Raji (cell line): ENCODE data around the gene OR51D1.

Experiments used
- POLR2A ChIP-seq: IDR thresholded peaks from 2 replicates; pipeline ENCODE4 v1.6.1; 2011; ENCODE audit warnings: low read depth, low read length, control low read depth; ENCODE audit not compliant: insufficient read depth

Gene OR51D1

GRCh38 chr11:4672470-4672869, 35.2 kb downstream of the OR51D1 start:
- no peak for TF ChIP-seq POLR2A

- TF ChIP-seq POLR2A = no peak
Measured at GRCh38 chr11:4673781-4674180, 36.5 kb downstream of the OR51D1 start.

GRCh38 chr11:4677948-4678347, 40.7 kb downstream of the OR51D1 start:
- no peak for TF ChIP-seq POLR2A

DNA sequence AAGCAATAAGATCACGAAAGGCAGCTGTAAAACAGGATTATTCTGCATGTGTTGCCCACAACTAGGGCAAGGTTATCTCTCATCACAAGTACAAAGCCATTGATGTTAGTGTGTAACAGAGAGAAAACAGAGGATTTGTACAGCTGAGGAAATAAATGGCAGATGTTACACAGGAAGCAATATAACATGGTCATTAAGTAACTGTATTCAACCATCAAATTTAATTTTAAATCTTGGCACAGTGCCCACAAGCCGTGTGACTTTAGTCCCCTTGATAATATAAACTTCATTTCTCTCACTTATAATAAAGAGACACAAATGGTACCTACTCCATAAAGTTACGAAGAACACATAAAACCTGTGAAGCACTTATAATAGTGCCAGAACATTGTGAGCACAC, 43.1 kb downstream of the OR51D1 start:
- TF ChIP-seq POLR2A = no peak

DNA sequence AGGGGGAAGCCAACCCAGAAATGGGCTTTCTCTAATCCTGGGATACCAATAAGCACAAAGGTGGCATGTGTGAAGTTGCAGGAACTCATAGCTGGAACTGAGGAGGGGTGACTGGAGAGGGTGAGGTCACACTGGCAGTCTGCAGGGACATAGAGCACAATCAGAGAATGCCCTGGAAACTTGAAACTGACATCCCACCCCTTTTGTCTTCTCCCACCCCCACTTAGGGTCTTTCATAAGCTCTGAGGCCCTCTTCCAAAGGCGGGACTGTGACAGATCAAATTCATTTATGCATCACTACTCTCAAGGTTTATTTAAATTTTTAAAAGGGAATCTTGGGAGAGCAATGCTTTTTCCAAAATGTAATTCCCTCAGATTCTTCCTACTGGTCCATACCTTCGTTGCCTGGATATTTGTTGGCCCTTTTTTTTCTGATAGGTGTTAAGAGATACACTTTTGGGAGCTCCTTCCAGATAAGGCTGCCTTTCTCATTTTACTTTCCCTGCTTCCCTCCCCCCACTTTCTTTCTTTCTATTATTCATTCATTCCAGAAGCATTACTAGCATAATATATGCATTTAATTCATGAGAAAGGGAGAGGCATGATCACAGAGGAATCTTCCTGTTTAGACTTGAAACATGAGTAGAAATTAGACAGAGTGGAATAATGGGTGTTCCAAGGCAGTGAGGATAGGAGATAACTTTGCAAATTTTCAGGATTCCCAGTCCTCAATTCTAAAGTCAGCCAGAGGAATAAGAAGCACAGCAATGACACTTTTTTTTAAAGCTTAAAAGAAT, 45.5 kb downstream of the OR51D1 start:
- TF ChIP-seq POLR2A = no peak

DNA sequence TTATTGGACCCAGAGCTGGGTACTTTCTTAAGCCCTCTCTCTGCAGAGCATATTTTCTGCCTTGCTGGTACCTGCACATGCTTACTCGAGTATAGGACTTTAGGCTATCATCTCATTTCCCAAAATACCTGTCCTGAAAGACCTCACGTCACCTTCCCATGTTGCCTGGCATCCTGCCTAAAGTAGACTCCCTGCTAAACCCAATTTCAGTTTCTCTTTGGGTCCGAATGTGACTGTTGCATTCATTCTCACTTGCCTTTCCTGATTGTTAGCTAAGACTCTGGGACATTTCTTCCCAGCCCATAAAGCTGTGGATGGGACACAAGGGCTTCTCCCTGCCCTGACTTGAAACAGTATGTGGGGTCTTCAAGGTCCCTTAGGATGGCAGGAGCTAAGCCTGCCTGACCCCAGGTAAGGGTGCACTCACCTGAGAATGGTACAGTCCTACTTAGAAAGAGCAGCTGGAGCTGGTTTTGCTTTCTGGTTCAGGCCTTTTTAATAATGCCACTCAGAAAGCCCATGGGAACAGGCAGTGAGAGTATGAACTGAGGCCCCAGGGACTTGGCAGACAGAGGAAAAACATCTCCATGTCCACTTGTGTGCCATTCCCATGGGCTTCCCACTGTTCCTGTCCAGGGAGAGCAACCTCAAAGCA, 47.5 kb downstream of the OR51D1 start:
- TF ChIP-seq POLR2A = no peak
